Lung (tissue), 12 donors: ENCODE measurements around the gene GPN1. TPM values are rescaled to one million over a fixed set of nuclear protein-coding genes. Genes with fewer than 3 reads are reported as not detected.
"Not testable (repeated sequence)": the region's sequence is repeated elsewhere in the genome, so short reads cannot be mapped to it uniquely, and the experiment has no call there.

Experiments
- ATAC-seq: fragments of 200-7000 bp; cut with Tn5 transposase; one replicate; pipeline ENCODE4 v1.9.1; 2020; ENCODE audit warnings: moderate number of reproducible peaks; ENCODE audit not compliant: insufficient read depth, low FRiP score
- DNase-seq, 3 donors: peaks; one replicate each; pipeline ENCODE4 v3.0.0-alpha.2; 2013 to 2017
- H3K27ac ChIP-seq, 2 donors: one replicate each; pipeline ENCODE4 v1.5.1; 2013; ENCODE audit warnings: mild to moderate bottlenecking in 2 of 2, moderate library complexity in 2 of 2, control low read depth in 1 of 2, inconsistent platforms in 1 of 2, low read depth in 1 of 2, low read length in 1 of 2
- H3K27me3 ChIP-seq, 3 donors: one replicate each; pipeline ENCODE4 v1.5.1; 2013; ENCODE audit warnings: low read length in 2 of 3; ENCODE audit not compliant: control insufficient read depth in 3 of 3, insufficient read depth in 3 of 3
- H3K36me3 ChIP-seq, 4 donors: one replicate each; pipeline ENCODE4 v1.5.1; 2013; ENCODE audit warnings: low read length in 4 of 4, mild to moderate bottlenecking in 1 of 4, moderate library complexity in 1 of 4; ENCODE audit not compliant: control insufficient read depth in 4 of 4, insufficient read depth in 4 of 4
- H3K4me1 ChIP-seq, 5 donors: one replicate each; pipeline ENCODE4 v1.5.1; 2013; ENCODE audit warnings: low read length in 5 of 5, mild to moderate bottlenecking in 2 of 5, moderate library complexity in 1 of 5; ENCODE audit not compliant: control insufficient read depth in 5 of 5, insufficient read depth in 5 of 5
- H3K4me3 ChIP-seq: one replicate; pipeline ENCODE4 v1.5.1; 2013; ENCODE audit warnings: mild to moderate bottlenecking, control low read depth, moderate library complexity
- H3K9ac ChIP-seq, 2 donors: one replicate each; pipeline ENCODE4 v1.5.1; 2013; ENCODE audit warnings: low read length in 2 of 2, control low read depth in 1 of 2; ENCODE audit not compliant: insufficient read depth in 1 of 2
- H3K9me3 ChIP-seq, 4 donors: one replicate each; pipeline ENCODE4 v1.5.1; 2013; ENCODE audit warnings: low read length in 3 of 4, mild to moderate bottlenecking in 1 of 4, moderate library complexity in 1 of 4; ENCODE audit not compliant: control insufficient read depth in 4 of 4, insufficient read depth in 3 of 4
- CTCF ChIP-seq: IDR thresholded peaks from 2 replicates; pipeline ENCODE4 v1.5.1; 2012; ENCODE audit warnings: mild to moderate bottlenecking; ENCODE audit errors: control extremely low read depth, extremely low read depth
- WGBS, 2 donors: extraction: QIAGEN DNeasy Blood & Tissue Kit; methylation state at CpG; one replicate each; pipeline ENCODE4 v1.1.7; 2013; 5-methylcytosine and 5-hydroxymethylcytosine counted together
- polyA plus RNA-seq, 2 donors: library from polyadenylated mRNA; stranded (reverse); fragments of 200-250 nt; gene quantifications; one replicate each; pipeline ENCODE4 v1.2.1, GENCODE V29; 2013
- total RNA-seq, 2 donors: library from RNA; depleted of rRNA in 1 of 2; stranded (reverse); fragments of >200 nt in 1 of 2; gene quantifications; one replicate each; pipeline ENCODE4 v1.2.1, GENCODE V29; 2014 to 2021
- donor health status: control.
- donor health status: control.
- donor health status: Bipolar disorder and iron deficiency.
- donor health status: healthy.
- donor health status: DM: yes; HTN: yes; CAD: no.

GPN1 gene
- total and polyA plus RNA-seq, 4 donors: 16.4 to 30.7 (median 27.3) TPM

DNA sequence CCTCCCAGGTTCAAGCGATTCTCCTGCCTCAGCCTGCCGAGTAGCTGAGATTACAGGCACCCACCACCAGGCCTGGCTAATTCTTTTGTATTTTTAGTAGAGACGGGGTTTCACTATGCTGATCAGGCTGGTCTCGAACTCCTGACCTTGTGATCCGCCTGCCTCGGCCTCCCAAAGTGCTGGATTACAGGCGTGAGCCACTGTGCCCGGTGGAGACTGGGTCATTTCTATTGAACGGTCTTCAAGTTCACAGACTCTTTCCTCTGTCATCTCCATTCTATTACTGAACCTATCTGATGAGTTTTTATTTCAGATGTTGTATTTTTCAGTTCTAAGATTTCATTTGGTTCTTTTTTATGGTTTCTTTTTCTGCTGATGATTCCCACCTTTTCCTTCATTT lies 33.4 kb upstream of the GPN1 start:
- not testable (repeated sequence) for H3K9ac ChIP-seq, DNase-seq, H3K4me3 ChIP-seq, ATAC-seq, H3K27ac ChIP-seq, H3K4me1 ChIP-seq, H3K27me3 ChIP-seq, H3K9me3 ChIP-seq
- H3K36me3 ChIP-seq: peaks cover 8 to 15% (median 11%) of the 10 kb centered on the region in 4 donors
- WGBS, 2 donors: 97 to 99% methylated on average over 9 of the region's 9 CpGs

DNA sequence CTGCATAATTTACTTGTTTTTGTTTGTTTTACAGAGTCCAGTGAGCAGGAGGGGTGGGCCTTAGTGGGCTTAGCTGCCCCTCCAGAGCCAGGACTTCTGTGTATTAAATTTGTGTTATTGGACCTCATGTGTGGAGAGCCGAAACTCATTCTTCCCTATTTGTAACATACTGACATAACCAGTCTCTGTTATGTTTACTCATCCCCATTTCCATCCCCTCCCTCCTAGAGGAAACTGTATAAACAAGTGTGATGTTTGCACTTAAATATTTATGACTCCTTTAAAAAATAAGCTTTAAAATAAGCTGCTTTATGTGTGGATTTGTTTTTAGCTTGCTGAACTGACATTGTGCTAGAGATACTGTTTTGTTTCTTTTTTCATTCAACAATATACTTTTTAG lies 32.2 kb upstream of the GPN1 start:
- H3K36me3 ChIP-seq: peaks cover 11 to 20% (median 13%) of the 10 kb centered on the region in 4 donors
- no peaks in the 10 kb centered on the region for H3K27me3 ChIP-seq
- H3K4me1 ChIP-seq: peaks cover 0 to 2% (median 0%) of the 10 kb centered on the region in 5 donors
- TF ChIP-seq CTCF: no peak
- 76 to 78% methylated on average over 1 of the region's 1 CpG for WGBS, 2 donors
- peaks cover 0 to 3% (median 2%) of the 10 kb centered on the region in 4 donors for H3K9me3 ChIP-seq
- H3K27ac ChIP-seq: no peak overlapping the region
- ATAC-seq (no peak), DNase-seq (no peak)
- no peak overlapping the region for H3K4me3 ChIP-seq
- H3K9ac ChIP-seq: no peak overlapping the region

- peaks cover 19 to 39% (median 21%) of the 10 kb centered on the region in 4 donors for H3K36me3 ChIP-seq
- no peak for ATAC-seq
- no peaks in the 10 kb centered on the region for H3K27me3 ChIP-seq
- no peak for DNase-seq
- H3K9me3 ChIP-seq: no peaks in the 10 kb centered on the region
- H3K9ac ChIP-seq: no peak overlapping the region
- no peak overlapping the region for H3K4me3 ChIP-seq
- no peak for TF ChIP-seq CTCF
- 89 to 97% methylated on average over 2 of the region's 2 CpGs for WGBS, 2 donors
- no peak overlapping the region for H3K27ac ChIP-seq
- H3K4me1 ChIP-seq: no peaks in the 10 kb centered on the region
Measured at GRCh38 chr2:27606611-27607010, 22.2 kb upstream of the GPN1 start.

DNA sequence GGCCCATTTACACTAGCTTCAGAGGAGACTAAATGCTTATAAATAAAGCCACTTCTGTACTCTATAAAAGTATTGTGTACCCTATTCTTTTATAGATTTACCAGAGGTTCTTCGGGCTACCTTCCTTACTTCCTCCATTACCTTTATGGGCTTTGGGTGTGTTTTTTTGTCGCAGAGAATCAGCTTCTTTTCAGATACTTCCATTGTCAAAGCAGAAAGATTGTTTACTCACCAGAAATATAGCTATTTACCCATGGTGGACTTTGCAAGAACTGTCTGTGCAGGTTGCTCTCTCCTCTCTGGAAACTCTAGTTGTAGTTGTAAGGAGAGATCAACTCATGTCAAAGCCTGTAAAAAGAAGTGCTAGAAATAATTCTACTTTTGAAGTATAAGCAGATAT lies 14.9 kb upstream of the GPN1 start:
- H3K36me3 ChIP-seq: peaks cover 17 to 41% (median 26%) of the 10 kb centered on the region in 4 donors
- H3K9ac ChIP-seq: no peak overlapping the region
- no peaks in the 10 kb centered on the region for H3K27me3 ChIP-seq
- no peaks in the 10 kb centered on the region for H3K4me1 ChIP-seq
- H3K4me3 ChIP-seq: no peak overlapping the region
- H3K27ac ChIP-seq: no peak overlapping the region
- TF ChIP-seq CTCF: no peak
- no peak for DNase-seq
- no peaks in the 10 kb centered on the region for H3K9me3 ChIP-seq
- WGBS, 2 donors: 97% methylated on average over 2 of the region's 2 CpGs
- ATAC-seq: no peak
